HEK293 (cell line): ENCODE measurements around the gene GPER1.

Experiments used
- FEZF1 ChIP-seq: fragments of 450-650 bp; formaldehyde crosslinking; IDR thresholded peaks from 2 replicates; pipeline ENCODE4 v1.5.1; 2016; ENCODE audit warnings: missing biosample characterization, missing genetic modification characterization
- KLF16 ChIP-seq: fragments of 450-650 bp; formaldehyde crosslinking; IDR thresholded peaks from 2 replicates; pipeline ENCODE4 v1.5.1; 2017; ENCODE audit warnings: missing biosample characterization, missing genetic modification characterization
- KLF17 ChIP-seq: fragments of 450-650 bp; formaldehyde crosslinking; IDR thresholded peaks from 2 replicates; pipeline ENCODE4 v1.5.1; 2016; ENCODE audit warnings: missing biosample characterization, missing genetic modification characterization
- SALL2 ChIP-seq: fragments of 450-650 bp; formaldehyde crosslinking; IDR thresholded peaks from 2 replicates; pipeline ENCODE4 v1.5.0; 2017; ENCODE audit warnings: missing biosample characterization, mild to moderate bottlenecking, missing genetic modification characterization, borderline replicate concordance
- SCRT2 ChIP-seq: fragments of 450-650 bp; formaldehyde crosslinking; IDR thresholded peaks from 2 replicates; pipeline ENCODE4 v1.5.1; 2016; ENCODE audit warnings: missing biosample characterization, missing genetic modification characterization
- TSHZ1 ChIP-seq: fragments of 450-650 bp; formaldehyde crosslinking; IDR thresholded peaks from 2 replicates; pipeline ENCODE4 v1.5.1; 2016; ENCODE audit warnings: missing biosample characterization, missing genetic modification characterization, borderline replicate concordance
- WT1 ChIP-seq: fragments of 450-650 bp; formaldehyde crosslinking; IDR thresholded peaks from 2 replicates; pipeline ENCODE4 v1.5.1; 2016; ENCODE audit warnings: missing biosample characterization, missing genetic modification characterization
- ZBTB20 ChIP-seq: fragments of 450-650 bp; formaldehyde crosslinking; IDR thresholded peaks from 2 replicates; pipeline ENCODE4 v1.5.1; 2016; ENCODE audit warnings: missing biosample characterization, missing genetic modification characterization
- ZBTB26 ChIP-seq: fragments of 450-650 bp; formaldehyde crosslinking; optimal IDR thresholded peaks from 2 replicates; pipeline ENCODE3; 2016; ENCODE audit warnings: missing biosample characterization, mild to moderate bottlenecking, missing genetic modification characterization
- ZBTB8A ChIP-seq: fragments of 450-650 bp; formaldehyde crosslinking; IDR thresholded peaks from 2 replicates; pipeline ENCODE4 v1.5.1; 2016; ENCODE audit warnings: missing biosample characterization, missing genetic modification characterization
- ZIC2 ChIP-seq: fragments of 450-650 bp; formaldehyde crosslinking; IDR thresholded peaks from 2 replicates; pipeline ENCODE4 v1.5.1; 2016; ENCODE audit warnings: missing biosample characterization, missing genetic modification characterization
- ZNF155 ChIP-seq: fragments of 450-650 bp; formaldehyde crosslinking; IDR thresholded peaks from 2 replicates; pipeline ENCODE4 v1.5.1; 2016; ENCODE audit warnings: missing biosample characterization, missing genetic modification characterization
- ZNF184 ChIP-seq: fragments of 450-650 bp; IDR thresholded peaks from 2 replicates; pipeline ENCODE4 v1.5.1; 2018; ENCODE audit warnings: missing biosample characterization, mild to moderate bottlenecking, missing genetic modification characterization
- ZNF211 ChIP-seq: fragments of 450-650 bp; formaldehyde crosslinking; IDR thresholded peaks from 2 replicates; pipeline ENCODE4 v1.5.1; 2016; ENCODE audit warnings: low read depth, missing biosample characterization, missing genetic modification characterization
- ZNF366 ChIP-seq: fragments of 450-650 bp; formaldehyde crosslinking; conservative IDR thresholded peaks from 2 replicates; pipeline ENCODE4 v1.5.1; 2016; ENCODE audit warnings: missing biosample characterization, missing genetic modification characterization
- ZNF426 ChIP-seq: fragments of 450-650 bp; formaldehyde crosslinking; IDR thresholded peaks from 2 replicates; pipeline ENCODE4 v1.5.1; 2017; ENCODE audit warnings: missing biosample characterization, missing genetic modification characterization, mild to moderate bottlenecking, inconsistent platforms, moderate library complexity
- ZNF529 ChIP-seq: fragments of 450-650 bp; formaldehyde crosslinking; IDR thresholded peaks from 2 replicates; pipeline ENCODE4 v1.5.1; 2017; ENCODE audit warnings: missing genetic modification characterization, missing biosample characterization; ENCODE audit not compliant: insufficient replicate concordance
- ZNF555 ChIP-seq: fragments of 450-650 bp; formaldehyde crosslinking; conservative IDR thresholded peaks from 2 replicates; pipeline ENCODE4 v1.5.1; 2017; ENCODE audit warnings: missing biosample characterization, mild to moderate bottlenecking, missing genetic modification characterization, inconsistent platforms
- ZNF571 ChIP-seq: fragments of 450-650 bp; formaldehyde crosslinking; IDR thresholded peaks from 2 replicates; pipeline ENCODE4 v1.5.0; 2017; ENCODE audit warnings: missing biosample characterization, missing genetic modification characterization
- ZNF596 ChIP-seq: fragments of 450-650 bp; IDR thresholded peaks from 2 replicates; pipeline ENCODE4 v1.5.0; 2018; ENCODE audit warnings: missing biosample characterization, mild to moderate bottlenecking, missing genetic modification characterization, moderate library complexity
- ZNF610 ChIP-seq: fragments of 450-650 bp; formaldehyde crosslinking; IDR thresholded peaks from 2 replicates; pipeline ENCODE4 v1.5.1; 2016; ENCODE audit warnings: missing biosample characterization, missing genetic modification characterization, borderline replicate concordance
- ZNF621 ChIP-seq: fragments of 450-650 bp; formaldehyde crosslinking; IDR thresholded peaks from 2 replicates; pipeline ENCODE4 v1.5.1; 2017; ENCODE audit warnings: missing biosample characterization, missing genetic modification characterization
- ZNF654 ChIP-seq: fragments of 450-650 bp; formaldehyde crosslinking; IDR thresholded peaks from 2 replicates; pipeline ENCODE4 v1.5.1; 2016; ENCODE audit warnings: low read depth, missing biosample characterization, missing genetic modification characterization
- ZNF747 ChIP-seq: fragments of 450-650 bp; formaldehyde crosslinking; IDR thresholded peaks from 2 replicates; pipeline ENCODE4 v1.5.1; 2016; ENCODE audit warnings: missing biosample characterization, missing genetic modification characterization
- ZSCAN23 ChIP-seq: fragments of 450-650 bp; formaldehyde crosslinking; IDR thresholded peaks from 2 replicates; pipeline ENCODE4 v1.5.1; 2016; ENCODE audit warnings: missing biosample characterization, missing genetic modification characterization
- ZXDB ChIP-seq: fragments of 450-650 bp; formaldehyde crosslinking; IDR thresholded peaks from 2 replicates; pipeline ENCODE4 v1.5.1; 2016; ENCODE audit warnings: missing biosample characterization, missing genetic modification characterization
- TF ChIP-seq, protein P1 (sequence below): fragments of 450-650 bp; formaldehyde crosslinking; IDR thresholded peaks from 2 replicates; pipeline ENCODE4 v1.5.1; 2016; ENCODE audit warnings: missing biosample characterization, missing genetic modification characterization
- TF ChIP-seq, protein P2 (sequence below): fragments of 450-650 bp; formaldehyde crosslinking; IDR thresholded peaks from 2 replicates; pipeline ENCODE4 v1.5.1; 2017; ENCODE audit warnings: missing biosample characterization, missing genetic modification characterization
- TF ChIP-seq, protein P3 (sequence below): fragments of 450-650 bp; formaldehyde crosslinking; IDR thresholded peaks from 2 replicates; pipeline ENCODE4 v1.5.1; 2016; ENCODE audit warnings: missing biosample characterization, missing genetic modification characterization

The GPER1 gene

GRCh38 chr7:1044189-1045068 lies 43.5 kb upstream of the GPER1 start, which contains the start of gene GPR146 (continued):
- TF ChIP-seq ZBTB26 (tag by site-specific recombination) (peak; percentile 66), ZNF184 (tag by site-specific recombination) (no peak), ZBTB20 (peak; percentile 93), KLF16 (no peak), ZNF211 (tag by site-specific recombination) (no peak), FEZF1 (tag by site-specific recombination) (no peak), TSHZ1 (tag by site-specific recombination) (no peak), ZNF610 (tag by site-specific recombination) (no peak), ZBTB8A (peak; percentile 95), SCRT2 (tag by site-specific recombination) (no peak), ZNF621 (tag by site-specific recombination) (no peak), ZNF571 (tag by site-specific recombination) (no peak), ZSCAN23 (tag by site-specific recombination) (no peak), ZNF596 (tag by site-specific recombination) (no peak), ZNF747 (tag by site-specific recombination) (no peak), ZNF426 (tag by site-specific recombination) (no peak), ZNF555 (tag by site-specific recombination) (no peak), ZNF654 (tag by site-specific recombination) (no peak), ZNF529 (no peak), SALL2 (tag by site-specific recombination) (no peak), ZIC2 (tag by site-specific recombination) (peak; percentile 28), ZNF366 (tag by site-specific recombination) (no peak), WT1 (no peak), ZXDB (tag by site-specific recombination) (peak; percentile 46; the same call in 1 of the 2 replicates), KLF17 (no peak), ZNF155 (tag by site-specific recombination) (no peak)
- TF ChIP-seq, protein P1, sequence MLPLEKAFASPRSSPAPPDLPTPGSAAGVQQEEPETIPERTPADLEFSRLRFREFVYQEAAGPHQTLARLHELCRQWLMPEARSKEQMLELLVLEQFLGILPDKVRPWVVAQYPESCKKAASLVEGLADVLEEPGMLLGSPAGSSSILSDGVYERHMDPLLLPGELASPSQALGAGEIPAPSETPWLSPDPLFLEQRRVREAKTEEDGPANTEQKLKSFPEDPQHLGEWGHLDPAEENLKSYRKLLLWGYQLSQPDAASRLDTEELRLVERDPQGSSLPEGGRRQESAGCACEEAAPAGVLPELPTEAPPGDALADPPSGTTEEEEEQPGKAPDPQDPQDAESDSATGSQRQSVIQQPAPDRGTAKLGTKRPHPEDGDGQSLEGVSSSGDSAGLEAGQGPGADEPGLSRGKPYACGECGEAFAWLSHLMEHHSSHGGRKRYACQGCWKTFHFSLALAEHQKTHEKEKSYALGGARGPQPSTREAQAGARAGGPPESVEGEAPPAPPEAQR: no peak
- TF ChIP-seq, protein P2, sequence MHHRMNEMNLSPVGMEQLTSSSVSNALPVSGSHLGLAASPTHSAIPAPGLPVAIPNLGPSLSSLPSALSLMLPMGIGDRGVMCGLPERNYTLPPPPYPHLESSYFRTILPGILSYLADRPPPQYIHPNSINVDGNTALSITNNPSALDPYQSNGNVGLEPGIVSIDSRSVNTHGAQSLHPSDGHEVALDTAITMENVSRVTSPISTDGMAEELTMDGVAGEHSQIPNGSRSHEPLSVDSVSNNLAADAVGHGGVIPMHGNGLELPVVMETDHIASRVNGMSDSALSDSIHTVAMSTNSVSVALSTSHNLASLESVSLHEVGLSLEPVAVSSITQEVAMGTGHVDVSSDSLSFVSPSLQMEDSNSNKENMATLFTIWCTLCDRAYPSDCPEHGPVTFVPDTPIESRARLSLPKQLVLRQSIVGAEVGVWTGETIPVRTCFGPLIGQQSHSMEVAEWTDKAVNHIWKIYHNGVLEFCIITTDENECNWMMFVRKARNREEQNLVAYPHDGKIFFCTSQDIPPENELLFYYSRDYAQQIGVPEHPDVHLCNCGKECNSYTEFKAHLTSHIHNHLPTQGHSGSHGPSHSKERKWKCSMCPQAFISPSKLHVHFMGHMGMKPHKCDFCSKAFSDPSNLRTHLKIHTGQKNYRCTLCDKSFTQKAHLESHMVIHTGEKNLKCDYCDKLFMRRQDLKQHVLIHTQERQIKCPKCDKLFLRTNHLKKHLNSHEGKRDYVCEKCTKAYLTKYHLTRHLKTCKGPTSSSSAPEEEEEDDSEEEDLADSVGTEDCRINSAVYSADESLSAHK (tag by site-specific recombination): peak; percentile 59; the same call in 1 of the 2 replicates
- TF ChIP-seq, protein P3, sequence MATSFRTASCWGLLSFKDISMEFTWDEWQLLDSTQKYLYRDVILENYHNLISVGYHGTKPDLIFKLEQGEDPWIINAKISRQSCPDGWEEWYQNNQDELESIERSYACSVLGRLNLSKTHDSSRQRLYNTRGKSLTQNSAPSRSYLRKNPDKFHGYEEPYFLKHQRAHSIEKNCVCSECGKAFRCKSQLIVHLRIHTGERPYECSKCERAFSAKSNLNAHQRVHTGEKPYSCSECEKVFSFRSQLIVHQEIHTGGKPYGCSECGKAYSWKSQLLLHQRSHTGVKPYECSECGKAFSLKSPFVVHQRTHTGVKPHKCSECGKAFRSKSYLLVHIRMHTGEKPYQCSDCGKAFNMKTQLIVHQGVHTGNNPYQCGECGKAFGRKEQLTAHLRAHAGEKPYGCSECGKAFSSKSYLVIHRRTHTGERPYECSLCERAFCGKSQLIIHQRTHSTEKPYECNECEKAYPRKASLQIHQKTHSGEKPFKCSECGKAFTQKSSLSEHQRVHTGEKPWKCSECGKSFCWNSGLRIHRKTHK (tag by site-specific recombination): no peak
